Smooth muscle cell (in vitro differentiated cells): Measurements from ENCODE around the gene SLC49A4. TPM values are rescaled to one million over a fixed set of nuclear protein-coding genes. Genes with fewer than 3 reads are reported as not detected.

Experiments used
- DNase-seq: peaks from one replicate; lab custom pipeline; 2025; ENCODE audit not compliant: unreplicated experiment; lab: John Stamatoyannopoulos, UW
- H2AFZ ChIP-seq: fragments of 200-600 bp; sonication (generic); 2 replicates; pipeline ENCODE4 v1.6.0; 2016; ENCODE audit warnings: antibody characterized with exemption, low read depth, mild to moderate bottlenecking
- H3F3A ChIP-seq: fragments of 200-600 bp; sonication (generic); 2 replicates; pipeline ENCODE4 v1.6.0; 2017; ENCODE audit warnings: antibody characterized with exemption, low read depth
- H3K27ac ChIP-seq: fragments of 200-600 bp; sonication (generic); 2 replicates; pipeline ENCODE4 v1.5.1; 2016; ENCODE audit warnings: low read depth, mild to moderate bottlenecking
- H3K27me3 ChIP-seq: fragments of 200-600 bp; sonication (generic); 2 replicates; pipeline ENCODE4 v1.6.1; 2016; ENCODE audit warnings: low read depth, mild to moderate bottlenecking
- H3K36me3 ChIP-seq: fragments of 200-600 bp; sonication (generic); 2 replicates; pipeline ENCODE4 v1.5.1; 2016; ENCODE audit warnings: low read depth
- H3K4me1 ChIP-seq: fragments of 200-600 bp; sonication (generic); 2 replicates; pipeline ENCODE4 v1.5.1; 2016; ENCODE audit warnings: low read depth
- H3K4me2 ChIP-seq: fragments of 200-600 bp; sonication (generic); 2 replicates; pipeline ENCODE4 v1.6.0; 2016; ENCODE audit warnings: mild to moderate bottlenecking
- H3K4me3 ChIP-seq: fragments of 200-600 bp; sonication (generic); 2 replicates; pipeline ENCODE4 v1.5.1; 2016; ENCODE audit warnings: mild to moderate bottlenecking
- H3K79me2 ChIP-seq: fragments of 200-600 bp; sonication (generic); 2 replicates; pipeline ENCODE4 v1.6.0; 2016; ENCODE audit warnings: low read depth, mild to moderate bottlenecking
- H3K9ac ChIP-seq: fragments of 200-600 bp; sonication (generic); 2 replicates; pipeline ENCODE4 v1.6.0; 2016; ENCODE audit warnings: low read depth
- H3K9me3 ChIP-seq: fragments of 200-600 bp; sonication (generic); replicated peaks from 2 replicates; pipeline ENCODE4 v1.5.1; 2016; ENCODE audit warnings: low read depth
- H4K20me1 ChIP-seq: fragments of 200-600 bp; sonication (generic); 2 replicates; pipeline ENCODE4 v1.6.0; 2016; ENCODE audit warnings: low read depth
- CTCF ChIP-seq: fragments of 200-600 bp; sonication (generic); IDR thresholded peaks from 2 replicates; pipeline ENCODE4 v1.5.1; 2017; ENCODE audit warnings: borderline replicate concordance, mild to moderate bottlenecking, antibody characterized with exemption; ENCODE audit not compliant: insufficient read depth, poor library complexity, severe bottlenecking
- WGBS: methylation state at CpG from one replicate; pipeline ENCODE4 v1.1.7; 2016; ENCODE audit warnings: low lambda C conversion rate; 5-methylcytosine and 5-hydroxymethylcytosine counted together
- polyA plus RNA-seq: library from polyadenylated mRNA; unstranded; fragments of >200 nt; fragmentation: Nextera tagmentation; extraction: Ambion mirVana; gene quantifications from 2 replicates; pipeline ENCODE4 v1.2.1, GENCODE V29; 2016
- total RNA-seq: library from RNA; depleted of rRNA; stranded (reverse); fragments of >200 nt; gene quantifications from 2 replicates; pipeline ENCODE4 v1.2.3, GENCODE V29; 2014

The SLC49A4 gene
- total and polyA plus RNA-seq, 2 experiments from 2014 or later, result 7.8 to 19.5 TPM

DNA sequence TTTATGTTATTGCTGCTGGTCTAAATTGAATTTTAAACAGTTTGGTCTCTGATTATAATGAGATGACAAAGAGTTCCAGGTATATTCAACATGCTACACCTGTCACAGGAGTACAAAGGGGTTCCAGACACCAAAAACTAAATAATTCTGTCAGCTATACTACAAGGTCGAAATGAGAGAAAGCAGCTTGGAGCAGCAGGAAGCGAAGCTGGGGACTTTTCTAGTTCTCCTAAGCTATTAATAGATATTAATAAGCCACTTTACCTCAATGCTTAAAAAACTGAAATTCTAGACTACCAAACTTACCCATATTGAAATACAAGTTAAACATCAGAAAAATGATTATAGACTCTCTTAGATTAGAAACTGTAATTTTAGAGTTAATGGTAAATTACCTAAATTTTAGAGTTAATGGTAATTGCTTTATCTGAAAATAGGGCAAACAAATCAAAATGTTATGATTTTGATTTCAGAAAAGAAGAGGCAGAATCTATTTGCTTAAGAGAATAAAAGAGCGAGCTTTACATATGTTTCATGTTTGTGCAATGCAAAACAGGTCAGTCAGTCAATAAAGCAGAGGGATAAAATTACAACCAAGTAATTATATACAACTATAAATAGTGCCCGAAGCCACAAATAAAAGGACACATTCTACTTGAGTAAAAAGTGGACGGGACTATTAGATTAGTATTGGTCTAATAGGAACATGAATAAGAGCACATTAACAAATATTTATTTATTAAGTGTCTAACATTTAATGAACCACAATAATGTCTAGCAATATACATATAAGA, 18.0 kb upstream of the SLC49A4 start:
- Histone ChIP-seq H3K79me2 (no peaks in the 10 kb centered on the region), H2AFZ (no peak overlapping the region), H3K4me1 (no peaks in the 10 kb centered on the region), H3K36me3 (no peaks in the 10 kb centered on the region), H3K4me2 (no peak overlapping the region), H4K20me1 (no peaks in the 10 kb centered on the region), H3K27me3 (no peaks in the 10 kb centered on the region), H3K27ac (no peak overlapping the region), H3F3A (no peaks in the 10 kb centered on the region), H3K9ac (no peak overlapping the region), H3K4me3 (no peak overlapping the region), H3K9me3 (no peaks in the 10 kb centered on the region)
- DNase-seq, result no peak
- TF ChIP-seq CTCF, result no peak
- 74% methylated on average over 5 of the region's 5 CpGs for WGBS

GRCh38 chr3:122777563-122777962, 17.3 kb upstream of the SLC49A4 start:
- Histone ChIP-seq H3K4me2 (no peak overlapping the region), H3K27ac (no peak overlapping the region), H3K9me3 (no peaks in the 10 kb centered on the region), H3K4me1 (no peaks in the 10 kb centered on the region), H3F3A (no peaks in the 10 kb centered on the region), H3K36me3 (no peaks in the 10 kb centered on the region), H3K79me2 (no peaks in the 10 kb centered on the region), H2AFZ (no peak overlapping the region), H3K27me3 (no peaks in the 10 kb centered on the region), H3K4me3 (no peak overlapping the region), H4K20me1 (no peaks in the 10 kb centered on the region), H3K9ac (no peak overlapping the region)
- no peak for DNase-seq
- TF ChIP-seq CTCF, result no peak
- WGBS, result 66% methylated on average over 3 of the region's 3 CpGs

- H3K4me1 ChIP-seq, result no peaks in the 10 kb centered on the region
- no peak overlapping the region for H3K4me3 ChIP-seq
- H3K9ac ChIP-seq, result no peak overlapping the region
- no peaks in the 10 kb centered on the region for H3K27me3 ChIP-seq
- no peak for DNase-seq
- no peaks in the 10 kb centered on the region for H3K36me3 ChIP-seq
- no peak for TF ChIP-seq CTCF
- H3F3A ChIP-seq, result peaks cover 5% of the 10 kb centered on the region
- WGBS, result 100% methylated on average over 1 of the region's 1 CpG
- H3K9me3 ChIP-seq, result no peaks in the 10 kb centered on the region
- H4K20me1 ChIP-seq, result no peaks in the 10 kb centered on the region
- H3K27ac ChIP-seq, result no peak overlapping the region
- H3K4me2 ChIP-seq, result no peak overlapping the region
- no peaks in the 10 kb centered on the region for H3K79me2 ChIP-seq
- no peak overlapping the region for H2AFZ ChIP-seq
Measured at GRCh38 chr3:122782804-122783203, 12.1 kb upstream of the SLC49A4 start.

DNA sequence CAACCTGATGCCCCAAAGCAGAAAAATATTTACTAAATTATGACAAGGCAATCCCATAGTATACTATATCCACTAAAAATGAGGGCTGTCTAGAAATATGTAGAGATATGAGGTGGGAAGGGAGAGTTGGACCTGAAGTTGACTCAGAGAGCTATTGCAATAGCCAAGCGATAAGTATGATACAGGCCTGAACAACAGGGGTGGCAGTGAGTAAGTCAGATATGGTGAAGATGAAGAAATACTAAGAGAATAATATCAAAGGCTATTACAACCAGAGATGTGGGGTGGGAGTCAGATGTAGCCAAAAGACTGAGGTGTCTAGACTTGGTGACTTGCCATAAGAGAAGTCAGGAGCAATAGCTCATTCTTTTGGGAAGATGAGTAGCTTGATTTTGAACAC, 10.4 kb upstream of the SLC49A4 start:
- Histone ChIP-seq H4K20me1 (no peaks in the 10 kb centered on the region), H3K4me2 (no peak overlapping the region), H3K9me3 (no peaks in the 10 kb centered on the region), H2AFZ (no peak overlapping the region), H3F3A (peaks cover 5% of the 10 kb centered on the region), H3K4me3 (no peak overlapping the region), H3K79me2 (no peaks in the 10 kb centered on the region), H3K4me1 (no peaks in the 10 kb centered on the region), H3K9ac (no peak overlapping the region), H3K36me3 (no peaks in the 10 kb centered on the region), H3K27ac (no peak overlapping the region), H3K27me3 (no peaks in the 10 kb centered on the region)
- no peak for TF ChIP-seq CTCF
- DNase-seq, result no peak
- 78% methylated on average over 1 of the region's 1 CpG for WGBS
